GM19452 (cell line): ENCODE measurements around the gene COL20A1.

Experiments
- ATAC-seq: cut with Tn5 transposase; IDR thresholded peaks from one replicate; pipeline ENCODE4 v1.9.1; 2021; ENCODE audit not compliant: unreplicated experiment

The COL20A1 gene

GRCh38 chr20:63317601-63318291 lies 24.8 kb downstream of the COL20A1 start:
- no peak for ATAC-seq

- ATAC-seq, result no peak
Measured at GRCh38 chr20:63318391-63319163, 25.6 kb downstream of the COL20A1 start.

DNA sequence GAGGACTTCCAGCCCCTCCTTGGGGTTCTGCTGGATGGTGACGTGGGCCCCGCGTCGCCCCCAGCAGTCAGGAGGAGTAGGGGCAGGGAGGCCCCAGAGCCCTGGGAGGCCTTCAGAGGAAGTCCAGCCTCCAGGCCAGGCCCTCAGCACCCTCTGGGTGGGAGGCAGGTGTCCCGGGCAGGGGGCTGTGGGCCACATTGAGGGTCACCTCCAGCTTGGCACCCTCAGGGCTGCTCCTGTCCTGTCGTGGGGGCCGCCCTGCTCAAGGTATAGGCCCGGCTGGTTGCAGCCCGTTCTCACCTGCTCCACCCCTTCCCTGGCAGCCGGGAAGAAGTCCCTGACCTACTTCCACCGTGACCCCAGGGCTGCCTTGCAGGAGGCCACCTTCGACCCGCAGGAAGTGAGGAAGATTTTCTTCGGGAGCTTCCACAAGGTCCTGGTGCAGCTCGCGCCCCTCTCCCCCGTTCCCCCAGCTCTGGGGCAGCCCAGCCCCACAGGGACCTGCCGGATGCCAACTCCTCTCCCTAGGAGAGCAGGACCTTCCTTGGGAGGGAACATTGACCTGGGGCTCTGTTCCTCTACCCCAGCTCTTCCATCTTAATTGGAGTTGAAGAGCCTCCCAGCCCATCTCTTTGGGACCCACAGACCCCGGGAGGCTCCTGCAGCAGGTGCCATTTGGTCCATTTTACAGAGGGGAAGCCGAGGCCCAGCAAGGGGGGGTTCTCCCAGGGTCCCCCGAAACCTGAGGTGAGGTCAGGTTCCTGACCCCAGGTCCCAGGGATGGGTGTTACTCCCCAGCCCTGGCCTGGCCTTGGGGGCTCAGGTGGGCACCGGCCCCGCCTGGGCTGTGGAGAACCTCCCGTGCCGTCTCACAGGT lies 26.4 kb downstream of the COL20A1 start:
- no peak for ATAC-seq

DNA sequence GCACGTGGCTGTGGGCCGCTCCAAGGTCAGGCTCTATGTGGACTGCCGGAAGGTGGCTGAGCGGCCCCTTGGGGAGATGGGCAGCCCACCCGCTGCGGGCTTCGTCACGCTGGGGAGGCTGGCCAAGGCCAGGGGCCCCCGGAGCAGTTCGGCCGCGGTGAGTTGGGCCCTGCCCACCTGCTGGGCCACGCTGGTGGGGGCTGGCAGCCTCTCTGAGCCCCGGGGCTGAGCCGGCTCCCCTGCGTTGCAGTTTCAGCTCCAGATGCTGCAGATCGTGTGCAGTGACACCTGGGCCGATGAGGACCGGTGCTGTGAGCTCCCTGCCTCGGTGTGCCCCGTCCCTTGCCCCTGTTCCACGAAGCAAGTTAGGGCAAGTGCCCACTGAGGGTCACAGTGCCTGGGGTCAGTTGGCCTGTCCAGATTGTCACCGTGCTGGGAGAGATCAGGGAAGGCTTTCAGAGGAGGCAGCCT lies 27.1 kb downstream of the COL20A1 start:
- no peak for ATAC-seq

DNA sequence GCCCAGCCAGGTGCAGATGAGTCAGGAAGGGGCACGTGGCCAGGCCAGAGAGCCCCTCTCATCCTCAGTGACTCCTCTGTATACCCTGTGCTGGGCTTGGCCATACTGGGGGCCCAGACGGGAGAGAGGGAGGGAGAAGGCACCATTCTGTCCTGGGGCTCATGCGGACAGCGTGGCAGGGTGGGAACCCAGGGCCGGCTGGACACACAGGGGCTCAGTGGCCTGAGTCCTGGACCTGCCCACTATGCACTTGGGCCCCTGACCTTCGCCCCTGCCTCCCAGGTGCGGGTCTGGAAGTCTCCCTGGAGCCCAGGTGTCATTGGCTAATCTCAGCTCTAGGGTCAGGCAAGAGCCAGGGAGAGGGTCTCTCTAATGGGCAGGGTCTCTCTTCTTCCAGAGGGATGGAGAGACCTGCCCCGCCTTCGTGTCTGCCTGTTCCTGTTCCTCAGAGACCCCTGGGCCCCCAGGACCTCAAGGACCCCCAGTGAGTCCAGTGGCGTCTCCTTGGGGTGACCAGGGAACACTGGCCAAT lies 27.7 kb downstream of the COL20A1 start:
- ATAC-seq, result no peak

GRCh38 chr20:63321148-63321831 lies 28.3 kb downstream of the COL20A1 start:
- ATAC-seq, result no peak

GRCh38 chr20:63322146-63322932 lies 29.4 kb downstream of the COL20A1 start:
- no peak for ATAC-seq

GRCh38 chr20:63322933-63323273 lies 29.9 kb downstream of the COL20A1 start:
- no peak for ATAC-seq

DNA sequence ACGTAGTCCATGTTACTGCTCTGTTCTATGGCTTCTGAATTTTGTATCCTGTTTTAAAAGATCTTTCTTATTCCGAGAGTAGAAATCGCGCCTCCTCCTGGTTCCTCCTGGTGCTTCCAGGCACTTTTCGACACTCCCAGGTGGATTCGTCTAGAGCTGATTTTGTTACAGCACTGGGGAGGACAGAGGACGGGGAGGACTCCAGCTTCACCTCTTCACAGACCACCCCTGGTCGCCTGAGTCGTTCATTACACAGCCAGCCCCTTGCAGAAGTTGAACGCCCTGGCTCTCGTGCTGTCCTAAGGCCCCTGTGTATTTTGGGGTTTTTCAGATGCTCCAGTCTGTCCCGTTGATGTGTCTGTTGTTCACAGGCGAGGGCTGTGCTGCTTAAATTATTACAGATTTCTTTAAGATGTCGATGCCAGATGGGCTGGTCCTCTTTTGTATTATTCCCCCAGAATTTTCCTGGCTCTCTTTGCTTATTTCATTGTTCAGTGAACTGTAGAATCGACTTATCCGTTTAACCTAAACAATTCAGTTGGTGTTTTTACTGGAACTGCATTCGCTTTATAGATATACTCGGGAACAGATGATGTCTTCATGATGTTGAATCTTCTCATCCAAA lies 30.5 kb downstream of the COL20A1 start:
- ATAC-seq, result no peak

GRCh38 chr20:63325021-63325471 lies 32.1 kb downstream of the COL20A1 start:
- ATAC-seq, result no peak

GRCh38 chr20:63325554-63326313 lies 32.7 kb downstream of the COL20A1 start:
- ATAC-seq, result no peak

DNA sequence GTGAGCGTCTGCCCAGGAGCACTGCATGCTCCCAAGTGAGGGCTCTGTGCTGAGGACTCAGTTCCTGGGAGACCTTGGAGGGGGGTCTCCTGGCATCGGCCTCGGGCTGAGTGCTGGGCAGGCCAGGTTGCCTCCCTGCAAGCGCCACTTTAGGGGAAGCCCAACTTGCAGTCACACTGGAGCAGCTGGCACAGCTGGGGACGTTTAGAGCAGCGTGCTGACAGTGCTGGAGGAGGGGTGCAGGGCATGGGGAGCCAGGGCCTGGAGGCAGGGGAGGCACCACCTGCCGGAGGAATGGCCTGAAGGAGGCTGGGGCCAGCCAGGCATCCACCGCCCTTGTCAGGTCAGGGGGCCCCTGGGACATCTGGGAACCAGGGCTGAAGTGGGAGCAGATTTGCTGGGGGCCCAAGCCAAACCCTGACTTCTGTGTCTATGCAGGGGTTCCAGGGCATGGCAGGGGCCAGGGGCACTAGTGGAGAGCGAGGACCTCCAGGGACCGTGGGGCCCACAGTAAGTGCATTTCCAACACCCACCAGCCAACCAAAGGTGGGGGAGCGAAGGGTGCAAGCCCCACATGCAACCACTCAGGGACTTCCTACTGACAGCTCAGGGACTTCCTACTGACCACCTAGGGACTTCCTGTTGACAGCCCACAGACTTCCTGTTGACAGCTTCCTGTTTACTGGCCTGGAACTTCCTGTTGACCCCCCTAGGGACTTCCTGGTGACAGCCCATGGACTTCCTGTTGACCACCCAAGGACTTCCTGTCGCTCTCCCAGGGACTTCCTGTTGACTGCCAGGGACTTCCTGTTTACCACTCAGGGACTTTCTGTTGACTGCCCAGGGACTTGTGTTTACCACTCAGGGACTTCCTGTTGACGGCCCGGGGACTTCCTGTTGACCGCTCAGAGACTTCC lies 33.6 kb downstream of the COL20A1 start:
- no peak for ATAC-seq

- no peak for ATAC-seq
Measured at GRCh38 chr20:63327231-63327745, 34.3 kb downstream of the COL20A1 start.

DNA sequence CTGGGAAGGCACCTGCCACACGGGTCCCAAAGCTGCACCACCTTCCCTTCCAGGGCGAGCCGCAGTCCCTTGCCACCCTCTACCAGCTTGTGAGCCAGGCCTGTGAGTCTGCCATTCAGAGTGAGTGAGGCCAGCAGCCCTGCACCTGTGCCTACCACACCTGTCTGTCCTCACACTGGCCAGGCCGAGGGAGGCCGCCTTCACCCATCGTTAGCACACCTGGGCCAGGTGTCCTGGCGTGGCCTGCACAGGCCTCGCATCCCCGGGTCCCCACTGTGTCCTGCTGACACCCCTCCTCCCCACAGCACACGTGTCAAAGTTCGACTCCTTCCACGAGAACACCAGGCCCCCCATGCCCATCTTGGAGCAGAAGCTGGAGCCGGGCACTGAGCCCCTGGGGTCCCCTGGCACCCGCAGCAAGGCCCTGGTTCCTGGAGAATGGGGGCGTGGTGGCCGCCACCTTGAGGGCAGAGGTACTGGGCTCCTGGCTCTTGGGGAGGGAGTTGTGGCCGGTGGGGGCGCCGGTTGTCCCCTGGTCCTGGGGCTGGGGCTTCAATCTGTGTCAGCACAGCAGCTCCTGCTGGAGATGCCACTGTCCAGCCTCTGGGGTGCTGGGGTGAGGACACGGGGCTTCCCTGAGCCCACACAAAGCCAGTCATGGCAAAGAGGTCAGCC lies 35.2 kb downstream of the COL20A1 start:
- no peak for ATAC-seq

GRCh38 chr20:63328718-63329275 lies 35.8 kb downstream of the COL20A1 start:
- ATAC-seq, result no peak

GRCh38 chr20:63329331-63330083 lies 36.5 kb downstream of the COL20A1 start:
- no peak for ATAC-seq
